HG03025 (cell line): Measurements from ENCODE around the gene PPP1R1A.
A peak's percentile ranks its signal among the peaks of the same experiment; 100 is the strongest.

Experiments used
- ATAC-seq: cut with Tn5 transposase; IDR thresholded peaks from one replicate; pipeline ENCODE4 v1.9.1; 2021; ENCODE audit warnings: mild to moderate bottlenecking, moderate library complexity; ENCODE audit not compliant: unreplicated experiment, low FRiP score

Gene PPP1R1A

GRCh38 chr12:54604436-54604835, 16.0 kb upstream of the PPP1R1A start:
- no peak for ATAC-seq

DNA sequence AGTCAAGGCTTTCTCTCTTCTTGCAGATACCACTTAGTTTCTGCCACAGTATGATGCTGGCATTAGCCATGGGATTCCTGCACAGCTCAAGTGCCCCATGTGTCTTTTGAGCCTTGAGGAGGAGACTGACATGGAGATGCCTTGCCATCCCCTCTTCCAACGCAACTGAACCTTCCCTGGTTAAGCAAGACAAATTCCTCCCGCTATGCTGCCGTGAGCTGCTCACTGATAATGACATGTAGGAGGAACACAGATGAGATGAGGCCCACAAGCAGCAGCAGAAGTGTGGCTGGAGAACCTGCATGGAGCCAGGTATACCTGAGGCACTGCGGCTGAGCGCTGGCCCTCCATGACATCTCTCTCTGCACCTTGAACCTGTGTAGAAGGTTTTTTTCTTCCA, 15.4 kb upstream of the PPP1R1A start:
- no peak for ATAC-seq

GRCh38 chr12:54603173-54603814, 14.8 kb upstream of the PPP1R1A start:
- ATAC-seq: no peak

DNA sequence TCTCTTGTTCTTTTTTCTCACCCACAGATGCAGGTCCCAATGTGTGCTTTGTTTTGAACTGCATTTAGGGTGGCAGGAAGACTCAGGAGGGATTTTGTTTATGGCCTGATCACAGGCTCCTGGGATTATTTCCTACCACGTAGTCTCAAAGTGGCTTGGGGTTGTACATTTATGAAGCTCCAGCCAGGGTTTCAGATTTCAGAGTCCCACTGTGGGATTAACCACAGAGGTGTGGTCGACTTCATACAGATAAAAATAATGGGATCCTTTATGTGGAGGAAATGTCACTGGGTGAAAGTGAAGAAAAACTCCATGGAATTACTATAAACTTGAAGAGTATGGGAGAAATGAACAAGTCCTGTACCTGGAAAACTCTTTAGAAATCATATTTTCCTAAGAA, 14.2 kb upstream of the PPP1R1A start:
- ATAC-seq: no peak

GRCh38 chr12:54601841-54602240, 13.4 kb upstream of the PPP1R1A start:
- no peak for ATAC-seq

DNA sequence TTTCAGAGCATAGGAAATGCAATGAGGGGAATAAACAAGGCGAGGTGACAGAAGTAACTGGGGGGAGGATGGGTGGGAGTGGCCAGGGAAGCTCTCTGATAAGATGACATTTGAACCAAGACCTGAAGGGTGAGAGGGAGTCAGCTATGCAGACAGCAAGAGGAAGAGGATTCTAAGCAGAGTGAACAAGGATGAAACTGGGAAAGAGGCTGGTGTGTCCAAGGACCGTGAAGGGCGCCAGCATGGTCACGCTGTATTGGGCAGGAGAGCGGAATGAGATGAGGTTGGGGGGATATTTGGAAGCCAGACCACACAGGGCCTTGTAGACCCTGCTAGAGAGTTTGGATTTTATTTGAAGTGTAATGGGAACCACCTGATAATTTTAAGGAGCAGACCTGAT, 10.5 kb upstream of the PPP1R1A start:
- ATAC-seq: no peak

DNA sequence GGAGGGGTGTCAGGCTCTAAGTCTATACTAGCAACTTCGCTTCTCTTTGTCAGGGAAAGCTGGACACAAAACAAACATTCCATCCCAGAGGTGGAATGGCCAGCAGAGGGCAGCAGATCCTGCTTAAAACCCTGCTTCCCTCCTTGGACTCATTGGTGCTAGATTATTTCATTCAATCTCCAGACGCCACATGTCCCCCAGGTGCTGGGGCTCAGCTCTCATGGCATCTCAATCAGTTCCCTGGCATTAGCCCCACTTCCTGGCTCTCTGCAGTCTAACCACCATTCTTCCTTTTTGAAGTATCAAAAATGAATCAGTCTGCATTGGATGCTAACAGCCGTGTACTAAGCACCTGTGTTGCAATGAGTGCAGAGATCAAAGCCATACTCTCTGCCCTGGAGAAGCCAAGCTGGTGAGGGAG, 8.1 kb upstream of the PPP1R1A start:
- ATAC-seq: no peak

DNA sequence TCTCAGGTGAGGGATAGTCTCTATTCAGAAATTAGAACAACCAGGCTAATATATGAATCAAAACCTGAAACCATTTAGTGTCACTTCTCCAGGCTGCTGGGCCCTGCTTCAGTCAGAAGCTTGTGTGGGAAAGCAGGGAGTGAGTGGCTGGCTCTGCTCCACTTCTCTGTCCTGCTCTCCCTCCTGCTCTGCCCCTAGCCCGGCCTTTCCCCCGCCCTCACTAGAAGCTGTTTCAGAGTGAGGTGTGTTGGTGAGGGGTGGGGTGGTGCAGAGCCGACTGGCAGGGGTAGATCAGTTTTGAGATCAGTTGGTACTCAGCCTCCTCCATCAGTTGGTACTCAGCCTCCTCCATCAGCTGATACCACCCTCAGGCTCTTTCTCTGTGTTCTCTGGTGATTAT, 7.0 kb upstream of the PPP1R1A start:
- no peak for ATAC-seq

GRCh38 chr12:54593725-54594124, 5.3 kb upstream of the PPP1R1A start:
- no peak for ATAC-seq

DNA sequence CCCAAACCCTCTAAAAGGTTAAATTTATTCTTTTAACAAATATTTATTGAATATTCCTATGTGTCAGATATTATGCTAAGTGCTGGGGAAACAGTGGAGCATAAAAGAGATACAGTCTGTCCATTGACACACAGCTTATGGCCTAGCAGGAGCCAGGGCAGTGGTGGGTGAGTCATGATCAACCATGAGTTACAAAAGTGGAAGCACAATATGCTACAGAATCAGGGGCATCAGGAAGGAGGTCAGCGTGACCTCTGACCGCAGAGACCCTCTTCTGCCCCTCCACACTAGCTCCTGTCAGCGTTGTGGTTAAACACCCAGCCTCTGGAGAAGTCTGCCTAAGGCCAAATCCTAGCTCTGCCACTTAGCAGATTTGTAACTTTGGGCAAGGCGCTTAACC, 4.7 kb upstream of the PPP1R1A start:
- no peak for ATAC-seq

DNA sequence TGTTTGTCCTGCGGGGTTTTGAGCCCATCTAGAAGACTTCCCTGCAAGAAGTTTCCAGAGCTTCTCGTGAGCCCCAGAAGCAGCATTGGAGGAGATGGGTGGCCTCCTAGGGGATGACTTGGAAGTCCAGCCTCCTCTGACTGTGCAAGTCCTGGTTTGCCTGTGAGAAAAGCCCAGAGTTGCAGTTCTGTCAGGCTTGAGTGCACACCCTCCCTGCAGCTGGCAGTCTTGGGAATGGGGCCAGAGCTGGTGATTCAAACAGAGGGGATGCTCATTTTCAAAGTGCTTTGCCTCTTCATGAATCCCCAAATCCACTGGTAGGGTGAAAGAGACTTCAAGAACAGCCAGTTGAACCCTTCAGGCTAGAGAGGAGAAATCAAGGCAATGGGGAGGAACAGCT, 3.9 kb upstream of the PPP1R1A start:
- ATAC-seq: no peak

GRCh38 chr12:54590978-54591591, 2.6 kb upstream of the PPP1R1A start:
- no peak for ATAC-seq

GRCh38 chr12:54589964-54590363, 1.5 kb upstream of the PPP1R1A start:
- no peak for ATAC-seq

- no peak for ATAC-seq
These were observed 420 bp upstream of the PPP1R1A start for GRCh38 chr12:54588890-54589267.

DNA sequence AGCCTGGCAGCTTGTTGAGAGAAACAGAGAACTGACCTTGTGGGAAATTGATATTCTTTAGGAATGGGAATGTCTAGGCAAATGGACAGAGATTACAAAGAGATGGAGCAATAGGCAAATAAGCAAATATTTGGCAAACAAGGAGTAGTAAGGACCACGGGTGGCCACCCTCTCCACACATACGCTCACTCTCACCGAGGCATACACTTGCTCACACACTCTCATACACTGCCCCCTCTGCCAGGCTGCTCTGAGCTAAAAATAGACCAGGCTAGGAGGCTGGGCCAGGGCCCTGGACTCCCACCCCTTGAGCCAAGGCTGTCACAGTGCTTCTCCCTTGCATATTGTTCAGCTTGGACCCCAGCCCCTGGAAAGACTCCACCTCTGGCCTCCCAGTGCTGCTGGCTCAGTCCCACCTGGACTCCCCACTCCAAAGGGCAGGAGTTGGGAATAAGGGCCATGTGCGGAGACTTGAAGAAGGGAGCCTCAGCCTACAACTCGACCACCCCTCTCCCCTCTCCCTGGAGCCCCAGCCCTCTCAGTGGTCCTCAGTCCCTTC, 1.1 kb downstream of the PPP1R1A start:
- ATAC-seq: no peak

- no peak for ATAC-seq
These were observed 1.8 kb downstream of the PPP1R1A start for GRCh38 chr12:54586620-54587019.

- ATAC-seq: no peak
These were observed 3.2 kb downstream of the PPP1R1A start for GRCh38 chr12:54585243-54585642.

DNA sequence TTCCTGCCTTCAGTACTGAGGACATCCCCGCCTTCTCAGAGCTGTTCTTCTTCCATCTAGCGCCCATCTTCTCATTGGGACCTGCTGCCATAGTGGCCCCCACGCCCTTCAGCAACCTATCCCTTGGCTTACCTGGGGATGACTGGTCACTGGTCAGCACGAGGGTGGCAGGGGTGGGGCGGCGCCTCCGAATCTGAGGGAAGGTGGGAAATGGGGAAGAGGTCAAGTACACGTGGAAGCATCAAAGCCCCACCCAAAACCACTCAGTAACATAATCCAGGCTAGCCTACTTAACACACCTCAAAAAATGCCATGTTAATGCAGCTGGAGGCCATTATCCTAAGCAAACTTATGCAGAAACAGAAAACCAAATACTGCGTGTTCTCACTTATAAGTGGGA, 4.3 kb downstream of the PPP1R1A start:
- no peak for ATAC-seq

DNA sequence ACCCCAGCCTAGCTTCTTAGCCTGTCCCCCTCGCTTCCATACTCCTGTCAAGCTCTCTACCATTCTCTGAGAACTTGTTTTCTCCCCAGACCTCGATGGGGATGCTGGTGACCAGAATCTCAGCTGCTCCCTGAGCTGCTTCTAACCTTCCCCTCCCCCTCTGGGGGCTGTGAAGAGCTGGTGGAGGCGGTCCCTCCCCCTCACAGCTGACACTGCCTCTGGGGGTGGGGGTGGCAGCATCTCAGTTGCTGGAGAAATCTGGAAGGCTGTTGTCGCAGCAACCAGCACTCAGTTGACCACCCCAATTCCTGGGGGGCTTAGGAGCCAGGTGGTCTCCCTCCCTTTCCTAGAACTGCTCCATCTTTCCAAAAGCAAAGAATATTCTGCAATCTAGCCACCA, 4.7 kb downstream of the PPP1R1A start:
- ATAC-seq: no peak

DNA sequence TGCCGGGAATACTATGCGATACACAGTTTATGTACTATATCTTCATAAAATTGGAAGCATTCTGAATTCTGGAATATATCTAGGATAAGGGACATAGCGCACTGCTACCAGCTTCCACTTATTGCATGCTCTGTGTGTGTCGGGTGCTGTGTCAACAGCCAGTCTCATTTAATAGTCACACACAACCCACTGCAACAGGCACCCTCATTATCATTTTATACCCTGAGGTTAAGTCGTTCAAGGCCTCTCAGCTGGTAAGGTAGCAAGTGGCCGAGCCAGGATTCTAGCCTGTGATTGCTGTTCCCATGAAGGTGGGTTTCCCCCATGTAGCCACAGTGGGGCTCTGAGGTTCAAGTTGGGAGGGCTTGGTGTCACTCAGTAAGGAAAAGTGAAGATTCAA, 7.0 kb downstream of the PPP1R1A start:
- ATAC-seq: no peak

- ATAC-seq: peak; percentile 89
These were observed 8.6 kb downstream of the PPP1R1A start for GRCh38 chr12:54579696-54580333.

DNA sequence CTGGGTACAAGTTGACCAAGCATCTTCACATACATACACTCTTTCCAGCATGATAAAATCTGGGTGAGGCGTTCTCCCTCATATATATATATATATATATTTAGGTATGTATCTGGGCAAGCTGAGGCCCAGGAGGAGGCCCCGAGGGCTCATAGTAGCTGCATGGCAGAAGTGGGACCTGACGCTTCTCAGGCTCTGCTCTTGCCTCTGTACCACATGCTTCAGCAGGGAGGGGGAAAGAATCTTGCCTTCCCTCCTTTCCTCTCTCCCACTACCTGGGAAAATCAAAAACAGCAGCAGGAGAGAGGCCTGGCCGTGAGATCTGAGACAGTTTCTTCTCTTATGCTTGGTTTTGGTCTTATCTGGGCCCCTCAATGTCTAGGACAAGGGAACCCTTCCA, 9.2 kb downstream of the PPP1R1A start:
- ATAC-seq: peak; percentile 26
